HepG2 (cell line): Measurements from ENCODE around the gene LRRIQ4. TPM values are rescaled to one million over a fixed set of nuclear protein-coding genes. Genes with fewer than 3 reads are reported as not detected.

Experiments used
- ARHGAP35 ChIP-seq: sonication (generic); formaldehyde crosslinking; IDR thresholded peaks from 2 replicates; pipeline ENCODE4 v1.9.0; 2022; ENCODE audit warnings: mild to moderate bottlenecking, inconsistent platforms, moderate library complexity, missing genetic modification reagents, borderline replicate concordance
- GATA4 ChIP-seq: sonication (generic); IDR thresholded peaks from 2 replicates; pipeline ENCODE4 v1.6.1; 2016; ENCODE audit warnings: antibody characterized with exemption, low read depth, borderline replicate concordance
- HDAC2 ChIP-seq: sonication (generic); formaldehyde crosslinking; IDR thresholded peaks from 2 replicates; pipeline ENCODE4 v1.4.0; 2020; ENCODE audit warnings: missing genetic modification reagents
- HNRNPH1 ChIP-seq: fragments of 200-400 bp; formaldehyde crosslinking; optimal IDR thresholded peaks from 2 replicates; pipeline ENCODE3; 2017; ENCODE audit warnings: mild to moderate bottlenecking, low read depth, low read length
- IRF2 ChIP-seq: IDR thresholded peaks from 2 replicates; pipeline ENCODE4 v1.6.1; 2018; ENCODE audit warnings: missing genetic modification reagents, missing compliant biosample characterization
- MTF2 ChIP-seq: sonication (generic); formaldehyde crosslinking; IDR thresholded peaks from 2 replicates; pipeline ENCODE4 v1.5.0; 2020; ENCODE audit warnings: missing genetic modification reagents, borderline replicate concordance
- RBFOX2 ChIP-seq: fragments of 200-400 bp; formaldehyde crosslinking; IDR thresholded peaks from 2 replicates; pipeline ENCODE4 v1.6.1; 2017; ENCODE audit warnings: low read depth, mild to moderate bottlenecking, low read length
- RNF219 ChIP-seq: sonication (generic); formaldehyde crosslinking; IDR thresholded peaks from 2 replicates; pipeline ENCODE4 v1.5.0; 2020; ENCODE audit warnings: mild to moderate bottlenecking, missing genetic modification reagents
- TSC22D2 ChIP-seq: sonication (generic); formaldehyde crosslinking; IDR thresholded peaks from 2 replicates; pipeline ENCODE4 v1.5.1; 2020; ENCODE audit warnings: missing genetic modification reagents, mild to moderate bottlenecking, borderline replicate concordance
- XRCC5 ChIP-seq: fragments of 200-400 bp; formaldehyde crosslinking; optimal IDR thresholded peaks from 2 replicates; pipeline ENCODE3; 2017; ENCODE audit warnings: mild to moderate bottlenecking, low read length
- ZBTB42 ChIP-seq: sonication (generic); formaldehyde crosslinking; IDR thresholded peaks from 2 replicates; pipeline ENCODE4 v1.5.0; 2020; ENCODE audit warnings: mild to moderate bottlenecking, missing genetic modification reagents
- ZBTB7A ChIP-seq: sonication (generic); formaldehyde crosslinking; IDR thresholded peaks from 2 replicates; pipeline ENCODE4 v1.8.0; 2022; ENCODE audit warnings: mild to moderate bottlenecking, missing genetic modification reagents
- ZFP41 ChIP-seq: sonication (generic); formaldehyde crosslinking; IDR thresholded peaks from 2 replicates; pipeline ENCODE4 v1.4.0; 2020; ENCODE audit warnings: mild to moderate bottlenecking, missing genetic modification reagents, borderline replicate concordance
- ZNF235 ChIP-seq: sonication (generic); formaldehyde crosslinking; IDR thresholded peaks from 2 replicates; pipeline ENCODE4 v1.8.1; 2023; ENCODE audit warnings: mild to moderate bottlenecking, missing genetic modification reagents, borderline replicate concordance
- ZNF343 ChIP-seq: sonication (generic); formaldehyde crosslinking; IDR thresholded peaks from 2 replicates; pipeline ENCODE4 v1.4.0; 2020; ENCODE audit warnings: mild to moderate bottlenecking, missing genetic modification reagents
- ZNF546 ChIP-seq: sonication (generic); formaldehyde crosslinking; conservative IDR thresholded peaks from 2 replicates; pipeline ENCODE4 v1.8.1; 2023; ENCODE audit warnings: mild to moderate bottlenecking, missing genetic modification reagents
- ZNF615 ChIP-seq: sonication (generic); formaldehyde crosslinking; IDR thresholded peaks from 2 replicates; pipeline ENCODE4 v1.5.0; 2020; ENCODE audit warnings: mild to moderate bottlenecking, missing genetic modification reagents, borderline replicate concordance
- ZNF672 ChIP-seq: sonication (generic); formaldehyde crosslinking; IDR thresholded peaks from 2 replicates; pipeline ENCODE4 v1.8.1; 2022; ENCODE audit warnings: missing genetic modification reagents
- ZNF724P ChIP-seq: sonication (generic); formaldehyde crosslinking; IDR thresholded peaks from 2 replicates; pipeline ENCODE4 v1.8.0; 2022; ENCODE audit warnings: missing genetic modification reagents, borderline replicate concordance
- ZSCAN12 ChIP-seq: sonication (generic); formaldehyde crosslinking; IDR thresholded peaks from 2 replicates; pipeline ENCODE4 v1.9.0; 2021; ENCODE audit warnings: mild to moderate bottlenecking, missing genetic modification reagents
- ZSCAN31 ChIP-seq: sonication (generic); formaldehyde crosslinking; IDR thresholded peaks from 2 replicates; pipeline ENCODE4 v1.5.0; 2020; ENCODE audit warnings: low read depth, mild to moderate bottlenecking, missing genetic modification reagents
- polyA plus RNA-seq, 8 experiments: library from polyadenylated mRNA; depleted of rRNA in 3 of 8; stranded (reverse) in 7 of 8; unstranded in 1 of 8; fragments of >200 nt; fragmentation: Illumina TruSeq in 4 of 8; extraction: Trizol in 4 of 8; gene quantifications; 2 replicates each; pipeline versions ENCODE4 v1.2.1 to v1.2.3, GENCODE V29; 2011 to 2016; ENCODE audit warnings: low read depth in 4 of 8, missing spikeins in 1 of 8, mixed read lengths in 1 of 8; ENCODE audit not compliant: insufficient read depth in 1 of 8
- total RNA-seq, 5 experiments: library from RNA; depleted of rRNA; stranded (reverse); fragments of >200 nt; fragmentation: Illumina TruSeq; extraction: Trizol; gene quantifications; 2 replicates each; pipeline ENCODE4 v1.2.3, GENCODE V29; 2016; ENCODE audit warnings: low read depth in 1 of 5
- TF ChIP-seq, protein P1 (sequence below), 2 experiments: sonication (generic) in 1 of 2; formaldehyde crosslinking in 1 of 2; IDR thresholded peaks; 2 replicates each; pipeline versions ENCODE4 v1.5.1 to v1.6.1; 2011 to 2020; ENCODE audit warnings: borderline replicate concordance in 1 of 2, low read depth in 1 of 2, low read length in 1 of 2, mild to moderate bottlenecking in 1 of 2, missing genetic modification reagents in 1 of 2, moderate library complexity in 1 of 2
- TF ChIP-seq, protein P2 (sequence below): sonication (generic); formaldehyde crosslinking; IDR thresholded peaks from 2 replicates; pipeline ENCODE4 v1.4.0; 2020; ENCODE audit warnings: missing genetic modification reagents

LRRIQ4 gene
- total and polyA plus RNA-seq, 2 of the 13 experiments (the other 11 are each of a cell fraction or from before 2014, with no cell fraction given): not detected

DNA sequence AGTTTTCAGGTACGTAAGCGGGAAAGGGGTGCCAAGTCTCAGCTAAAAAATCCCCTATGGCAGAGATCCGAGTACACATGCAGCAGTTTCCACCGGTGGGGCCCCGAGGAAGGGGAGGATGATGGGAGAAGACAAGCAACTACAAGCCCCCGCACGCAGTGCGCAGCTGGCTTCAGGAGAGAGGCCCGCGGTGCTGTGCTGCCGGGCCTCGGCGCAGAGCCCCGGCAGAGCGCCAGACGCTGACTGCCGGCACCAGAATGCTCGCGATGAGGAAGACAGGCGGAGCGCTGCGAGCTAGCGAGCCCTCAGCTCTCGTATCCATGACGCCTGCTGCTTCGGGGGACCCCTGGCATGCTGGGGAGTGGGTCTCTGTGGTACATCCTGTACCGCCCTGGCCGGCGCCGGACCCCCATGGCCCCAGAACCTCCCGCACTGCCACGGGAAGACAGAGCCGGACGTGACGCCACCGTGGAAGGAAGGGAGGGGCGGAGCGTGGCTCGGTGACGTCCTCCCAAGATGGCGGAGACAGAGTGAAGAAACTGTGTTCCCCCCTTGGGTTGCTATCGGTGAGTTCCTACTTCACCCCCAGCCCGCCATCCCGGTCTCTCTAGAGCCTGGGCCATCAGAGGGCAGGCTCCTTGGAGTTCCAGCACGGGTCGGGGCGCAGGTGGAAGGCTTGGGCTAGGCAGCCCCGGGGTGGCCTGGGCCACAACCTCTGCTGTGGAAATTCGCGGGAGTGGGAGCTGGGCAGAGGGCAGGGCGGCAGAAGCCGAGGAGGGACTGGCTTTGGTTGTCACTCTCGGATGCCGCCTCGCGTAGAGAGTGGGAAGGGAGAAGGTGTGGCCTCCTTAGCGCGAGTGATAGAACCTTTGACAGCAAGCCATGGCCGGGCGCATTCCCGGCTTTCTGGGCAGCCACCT is 39.5 kb upstream of the LRRIQ4 start, which contains the start of gene MYNN (continued):
- TF ChIP-seq, protein P1, sequence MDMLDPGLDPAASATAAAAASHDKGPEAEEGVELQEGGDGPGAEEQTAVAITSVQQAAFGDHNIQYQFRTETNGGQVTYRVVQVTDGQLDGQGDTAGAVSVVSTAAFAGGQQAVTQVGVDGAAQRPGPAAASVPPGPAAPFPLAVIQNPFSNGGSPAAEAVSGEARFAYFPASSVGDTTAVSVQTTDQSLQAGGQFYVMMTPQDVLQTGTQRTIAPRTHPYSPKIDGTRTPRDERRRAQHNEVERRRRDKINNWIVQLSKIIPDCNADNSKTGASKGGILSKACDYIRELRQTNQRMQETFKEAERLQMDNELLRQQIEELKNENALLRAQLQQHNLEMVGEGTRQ (IDR thresholded peaks at IDR 0.05; ENCODE audit: low read depth, low read length): no peak
- TF ChIP-seq, protein P1 (CRISPR knock-in tag; IDR thresholded peaks at IDR 0.05; ENCODE audit: borderline replicate concordance): no peak; the same call in 1 of the 2 replicates
- TF ChIP-seq MTF2 (CRISPR knock-in tag) (no peak; the same call in 1 of the 2 replicates), ZSCAN31 (CRISPR knock-in tag) (peak; percentile 43; the same call in 1 of the 2 replicates), ZNF724P (CRISPR knock-in tag) (no peak), ZNF615 (CRISPR knock-in tag) (no peak), ZFP41 (CRISPR knock-in tag) (no peak), HNRNPH1 (peak; percentile 53), IRF2 (peak; percentile 77), TSC22D2 (CRISPR knock-in tag) (0 out of 2 replicates have a peak, but pooled peaks have one; percentile 47), ARHGAP35 (CRISPR knock-in tag) (peak; percentile 81; the same call in 1 of the 2 replicates), ZSCAN12 (CRISPR knock-in tag) (no peak), ZBTB7A (CRISPR knock-in tag) (no peak; the same call in none of the 2 replicates), ZNF546 (CRISPR knock-in tag) (no peak; the same call in 1 of the 2 replicates), ZNF235 (CRISPR knock-in tag) (peak; percentile 93), XRCC5 (peak; percentile 56), RNF219 (no peak), HDAC2 (peak; percentile 78), RBFOX2 (peak; percentile 97), ZBTB42 (CRISPR knock-in tag) (no peak), ZNF672 (CRISPR knock-in tag) (no peak), ZNF343 (CRISPR knock-in tag) (peak; percentile 94), GATA4 (peak; percentile 63)
- TF ChIP-seq, protein P2, sequence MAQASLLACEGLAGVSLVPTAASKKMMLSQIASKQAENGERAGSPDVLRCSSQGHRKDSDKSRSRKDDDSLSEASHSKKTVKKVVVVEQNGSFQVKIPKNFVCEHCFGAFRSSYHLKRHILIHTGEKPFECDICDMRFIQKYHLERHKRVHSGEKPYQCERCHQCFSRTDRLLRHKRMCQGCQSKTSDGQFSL: 0 out of 2 replicates have a peak, but pooled peaks have one; percentile 33
